Panc1 (cell line): Measurements from ENCODE around the gene FPGS. TPM values are rescaled to one million over a fixed set of nuclear protein-coding genes. Genes with fewer than 3 reads are reported as not detected.

ENCODE experiments used
- ATAC-seq: fragments of 200-7000 bp; cut with Tn5 transposase; 2 replicates; pipeline ENCODE4 v1.9.1; 2020; ENCODE audit warnings: mild to moderate bottlenecking, moderate library complexity
- BruUV-seq: library from RNA; stranded (reverse); fragments of 400-500 nt; replicated peaks from 2 replicates; lab custom pipeline; 2021; lab: Mats Ljungman, UMichigan
- CTCF ChIA-PET: fragments of 300-600 bp; sonication (Branson Sonifier 250); formaldehyde crosslinking; loops from one replicate; lab custom pipeline; 2022; ENCODE audit warnings: antibody characterized with exemption; lab: Charles Lee
- POLR2A ChIA-PET: fragments of 300-600 bp; sonication (Branson Sonifier 250); formaldehyde crosslinking; loops from one replicate; lab custom pipeline; 2022; ENCODE audit warnings: antibody characterized with exemption; lab: Charles Lee
- DNase-seq: peaks from one replicate; pipeline ENCODE4 v3.0.0-alpha.2; 2010; ENCODE audit warnings: low read depth, low spot score
- H3K27ac ChIP-seq: 2 replicates; pipeline ENCODE4 v1.5.1; 2011; ENCODE audit warnings: mild to moderate bottlenecking, low read length, inconsistent platforms
- H3K27me3 ChIP-seq: fragments of 200-500 bp; sonication (Bioruptor generic); 2 replicates; pipeline ENCODE4 v1.6.0; 2014; ENCODE audit warnings: low read length, inconsistent platforms; ENCODE audit not compliant: control insufficient read depth, insufficient read depth
- H3K36me3 ChIP-seq: fragments of 200-500 bp; sonication (Bioruptor generic); 2 replicates; pipeline ENCODE4 v1.5.1; 2014; ENCODE audit warnings: inconsistent platforms, mild to moderate bottlenecking, low read length, moderate library complexity; ENCODE audit not compliant: control insufficient read depth, insufficient read depth
- H3K4me1 ChIP-seq: 2 replicates; pipeline ENCODE4 v1.5.1; 2011; ENCODE audit warnings: inconsistent platforms, mild to moderate bottlenecking, low read length, moderate library complexity; ENCODE audit not compliant: control insufficient read depth, insufficient read depth
- H3K4me3 ChIP-seq, 2 experiments: 2 replicates each; pipeline ENCODE4 v1.5.1; 2011 to 2012; ENCODE audit warnings: low read depth in 2 of 2, low read length in 2 of 2, mild to moderate bottlenecking in 2 of 2, inconsistent platforms in 1 of 2, moderate library complexity in 1 of 2
- H3K9me3 ChIP-seq: fragments of 200-500 bp; sonication (Bioruptor generic); 2 replicates; pipeline ENCODE4 v1.5.1; 2014; ENCODE audit warnings: low read depth, mild to moderate bottlenecking, inconsistent platforms, low read length, moderate library complexity; ENCODE audit not compliant: control insufficient read depth, insufficient read depth
- POLR2AphosphoS5 ChIP-seq: IDR thresholded peaks from 2 replicates; pipeline ENCODE4 v1.6.1; 2012; ENCODE audit warnings: mild to moderate bottlenecking, low read depth, low read length, moderate library complexity
- SIN3A ChIP-seq: IDR thresholded peaks from 2 replicates; pipeline ENCODE4 v1.6.1; 2012; ENCODE audit warnings: low read depth, mild to moderate bottlenecking, low read length, moderate library complexity, borderline replicate concordance; ENCODE audit not compliant: insufficient read depth
- TCF7L2 ChIP-seq: IDR thresholded peaks from 2 replicates; pipeline ENCODE4 v1.6.1; 2011; ENCODE audit warnings: mild to moderate bottlenecking, low read depth, low read length, inconsistent platforms
- in situ Hi-C: cut with HindIII; loops from 2 replicates; pipeline ENCODE4 v1.10.0; 2016; ENCODE audit warnings: low sequenced_read_pairs, low pct_unique_long_range_greater_than_20kb
- intact Hi-C: fragments of 100-400 bp; cut with micrococcal nuclease; formaldehyde crosslinking; loops from one replicate; pipeline ENCODE4 v1.10.0; 2022; ENCODE audit not compliant: unreplicated experiment
- total RNA-seq: library from RNA; stranded (reverse); gene quantifications from one replicate; pipeline ENCODE4 v1.2.1, GENCODE V29; 2021; ENCODE audit not compliant: unreplicated experiment
- TF ChIP-seq, protein P1 (sequence below), 2 experiments: IDR thresholded peaks; 2 replicates each; pipeline ENCODE4 v1.6.1; 2011 to 2012; ENCODE audit warnings: low read depth in 2 of 2, control low read depth in 1 of 2, low read length in 1 of 2, mild to moderate bottlenecking in 1 of 2, moderate library complexity in 1 of 2; ENCODE audit not compliant: insufficient read depth in 1 of 2
- TF ChIP-seq, protein P2 (sequence below): fragments of 450-650 bp; IDR thresholded peaks from 2 replicates; pipeline ENCODE4 v1.5.1; 2017; ENCODE audit warnings: mild to moderate bottlenecking

Gene FPGS
- total RNA-seq, 1 experiment from 2014 or later, result 56.5 TPM

DNA sequence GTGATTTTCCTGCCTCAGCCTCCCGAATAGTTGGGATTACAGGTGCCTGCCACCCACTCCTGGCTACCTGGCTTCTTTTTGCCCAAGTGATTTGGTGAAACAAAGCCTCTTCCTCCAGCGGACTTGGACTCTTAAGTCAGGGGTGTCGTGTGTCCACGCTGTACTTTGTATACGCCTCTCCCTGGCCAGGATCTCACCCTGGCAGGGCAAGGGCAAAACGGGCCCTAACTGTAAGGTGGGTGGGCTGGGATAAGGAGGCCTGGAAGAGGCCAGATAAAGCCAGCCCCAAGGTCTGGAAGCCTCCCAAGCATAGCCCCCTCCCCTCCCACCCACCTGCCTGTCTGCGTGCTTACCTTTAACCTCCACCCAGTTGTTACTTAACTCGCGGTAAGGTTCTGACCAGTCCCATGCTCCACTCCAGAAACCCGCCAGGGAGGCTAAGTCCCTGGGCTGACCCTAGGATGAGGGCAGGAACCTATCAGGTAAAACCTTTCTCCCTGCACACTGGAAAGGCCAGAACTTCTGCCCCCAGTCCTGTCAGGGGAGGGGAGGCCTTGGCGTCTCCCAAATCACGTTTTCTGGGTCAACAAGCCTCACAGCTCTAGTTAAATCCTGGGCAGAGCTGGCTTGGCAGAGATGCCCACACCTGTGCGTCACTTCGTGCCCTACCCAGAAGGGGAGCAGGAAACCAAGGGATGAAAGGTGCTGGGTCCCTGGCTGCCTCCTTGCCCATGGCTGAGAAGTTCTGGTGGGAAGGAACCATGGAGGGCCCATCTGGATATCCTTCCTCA, 8.5 kb upstream of the FPGS start:
- no peaks in the 10 kb centered on the region for H3K9me3 ChIP-seq
- POLR2A ChIA-PET, result no interaction called here
- peak; percentile 47 for ATAC-seq
- no peaks in the 10 kb centered on the region for H3K4me1 ChIP-seq
- H3K27me3 ChIP-seq, result no peaks in the 10 kb centered on the region
- in situ Hi-C loops (no loop called here), intact Hi-C loops (no loop called here)
- H3K27ac ChIP-seq, result no peak overlapping the region
- H3K36me3 ChIP-seq, result peaks cover 9% of the 10 kb centered on the region
- BruUV-seq, result no TSS peak
- H3K4me3 ChIP-seq, result no peak overlapping the region
- no peak for DNase-seq
- TF ChIP-seq SIN3A (no peak), POLR2AphosphoS5 (no peak), TCF7L2 (no peak)
- TF ChIP-seq, protein P1, sequence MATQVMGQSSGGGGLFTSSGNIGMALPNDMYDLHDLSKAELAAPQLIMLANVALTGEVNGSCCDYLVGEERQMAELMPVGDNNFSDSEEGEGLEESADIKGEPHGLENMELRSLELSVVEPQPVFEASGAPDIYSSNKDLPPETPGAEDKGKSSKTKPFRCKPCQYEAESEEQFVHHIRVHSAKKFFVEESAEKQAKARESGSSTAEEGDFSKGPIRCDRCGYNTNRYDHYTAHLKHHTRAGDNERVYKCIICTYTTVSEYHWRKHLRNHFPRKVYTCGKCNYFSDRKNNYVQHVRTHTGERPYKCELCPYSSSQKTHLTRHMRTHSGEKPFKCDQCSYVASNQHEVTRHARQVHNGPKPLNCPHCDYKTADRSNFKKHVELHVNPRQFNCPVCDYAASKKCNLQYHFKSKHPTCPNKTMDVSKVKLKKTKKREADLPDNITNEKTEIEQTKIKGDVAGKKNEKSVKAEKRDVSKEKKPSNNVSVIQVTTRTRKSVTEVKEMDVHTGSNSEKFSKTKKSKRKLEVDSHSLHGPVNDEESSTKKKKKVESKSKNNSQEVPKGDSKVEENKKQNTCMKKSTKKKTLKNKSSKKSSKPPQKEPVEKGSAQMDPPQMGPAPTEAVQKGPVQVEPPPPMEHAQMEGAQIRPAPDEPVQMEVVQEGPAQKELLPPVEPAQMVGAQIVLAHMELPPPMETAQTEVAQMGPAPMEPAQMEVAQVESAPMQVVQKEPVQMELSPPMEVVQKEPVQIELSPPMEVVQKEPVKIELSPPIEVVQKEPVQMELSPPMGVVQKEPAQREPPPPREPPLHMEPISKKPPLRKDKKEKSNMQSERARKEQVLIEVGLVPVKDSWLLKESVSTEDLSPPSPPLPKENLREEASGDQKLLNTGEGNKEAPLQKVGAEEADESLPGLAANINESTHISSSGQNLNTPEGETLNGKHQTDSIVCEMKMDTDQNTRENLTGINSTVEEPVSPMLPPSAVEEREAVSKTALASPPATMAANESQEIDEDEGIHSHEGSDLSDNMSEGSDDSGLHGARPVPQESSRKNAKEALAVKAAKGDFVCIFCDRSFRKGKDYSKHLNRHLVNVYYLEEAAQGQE (IDR thresholded peaks at IDR 0.05; ENCODE audit: insufficient read depth in 1 of 2, low read depth in 2 of 2, low read length in 1 of 2), result no peak
- TF ChIP-seq, protein P2, sequence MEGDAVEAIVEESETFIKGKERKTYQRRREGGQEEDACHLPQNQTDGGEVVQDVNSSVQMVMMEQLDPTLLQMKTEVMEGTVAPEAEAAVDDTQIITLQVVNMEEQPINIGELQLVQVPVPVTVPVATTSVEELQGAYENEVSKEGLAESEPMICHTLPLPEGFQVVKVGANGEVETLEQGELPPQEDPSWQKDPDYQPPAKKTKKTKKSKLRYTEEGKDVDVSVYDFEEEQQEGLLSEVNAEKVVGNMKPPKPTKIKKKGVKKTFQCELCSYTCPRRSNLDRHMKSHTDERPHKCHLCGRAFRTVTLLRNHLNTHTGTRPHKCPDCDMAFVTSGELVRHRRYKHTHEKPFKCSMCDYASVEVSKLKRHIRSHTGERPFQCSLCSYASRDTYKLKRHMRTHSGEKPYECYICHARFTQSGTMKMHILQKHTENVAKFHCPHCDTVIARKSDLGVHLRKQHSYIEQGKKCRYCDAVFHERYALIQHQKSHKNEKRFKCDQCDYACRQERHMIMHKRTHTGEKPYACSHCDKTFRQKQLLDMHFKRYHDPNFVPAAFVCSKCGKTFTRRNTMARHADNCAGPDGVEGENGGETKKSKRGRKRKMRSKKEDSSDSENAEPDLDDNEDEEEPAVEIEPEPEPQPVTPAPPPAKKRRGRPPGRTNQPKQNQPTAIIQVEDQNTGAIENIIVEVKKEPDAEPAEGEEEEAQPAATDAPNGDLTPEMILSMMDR, result no peak
- CTCF ChIA-PET, result no interaction called here

DNA sequence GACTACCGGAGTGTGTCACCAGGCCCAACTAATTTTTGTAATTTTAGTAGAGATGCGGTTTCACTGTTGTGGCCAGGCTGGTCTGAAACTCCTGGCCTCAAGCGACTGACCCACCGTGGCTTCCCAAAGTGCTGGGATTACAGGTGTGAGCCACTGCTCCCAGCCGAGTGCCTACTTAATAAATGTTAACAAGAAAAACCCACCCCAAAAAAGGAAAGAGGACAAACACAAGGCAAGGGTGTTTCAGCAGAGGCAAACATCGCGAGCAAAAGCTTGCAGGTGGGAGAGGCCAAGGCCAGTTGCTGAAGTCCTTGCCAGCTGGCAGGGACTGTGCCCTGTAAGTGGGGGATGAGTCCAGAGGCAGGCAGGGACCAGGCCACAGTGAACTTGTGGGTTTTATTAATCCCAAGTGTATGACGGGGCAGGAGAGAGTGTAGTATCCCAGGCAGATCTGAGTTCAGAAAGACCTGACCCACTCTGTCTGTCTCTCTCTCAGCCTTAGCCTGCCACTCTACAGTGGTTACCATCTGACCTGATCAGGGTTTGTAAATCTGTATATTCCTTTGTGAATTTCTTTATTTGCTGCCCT, 6.4 kb upstream of the FPGS start:
- in situ Hi-C loops (no loop called here), intact Hi-C loops (no loop called here)
- H3K27ac ChIP-seq, result no peak overlapping the region
- TF ChIP-seq, protein P1 (IDR thresholded peaks at IDR 0.05; ENCODE audit: insufficient read depth in 1 of 2, low read depth in 2 of 2, low read length in 1 of 2), result no peak
- TF ChIP-seq, protein P2, result no peak
- TF ChIP-seq POLR2AphosphoS5 (no peak), TCF7L2 (no peak), SIN3A (no peak)
- H3K4me1 ChIP-seq, result no peaks in the 10 kb centered on the region
- H3K4me3 ChIP-seq, result no peak overlapping the region
- POLR2A ChIA-PET, result no interaction called here
- H3K36me3 ChIP-seq, result peaks cover 3% of the 10 kb centered on the region; the same call in 1 of the 2 replicates
- CTCF ChIA-PET, result no interaction called here
- no TSS peak for BruUV-seq
- ATAC-seq (peak; percentile 40; the same call in 1 of the 2 replicates), DNase-seq (no peak)
- no peaks in the 10 kb centered on the region for H3K9me3 ChIP-seq
- H3K27me3 ChIP-seq, result no peaks in the 10 kb centered on the region
